ENCODE data around the gene AFM.

Gene AFM

DNA sequence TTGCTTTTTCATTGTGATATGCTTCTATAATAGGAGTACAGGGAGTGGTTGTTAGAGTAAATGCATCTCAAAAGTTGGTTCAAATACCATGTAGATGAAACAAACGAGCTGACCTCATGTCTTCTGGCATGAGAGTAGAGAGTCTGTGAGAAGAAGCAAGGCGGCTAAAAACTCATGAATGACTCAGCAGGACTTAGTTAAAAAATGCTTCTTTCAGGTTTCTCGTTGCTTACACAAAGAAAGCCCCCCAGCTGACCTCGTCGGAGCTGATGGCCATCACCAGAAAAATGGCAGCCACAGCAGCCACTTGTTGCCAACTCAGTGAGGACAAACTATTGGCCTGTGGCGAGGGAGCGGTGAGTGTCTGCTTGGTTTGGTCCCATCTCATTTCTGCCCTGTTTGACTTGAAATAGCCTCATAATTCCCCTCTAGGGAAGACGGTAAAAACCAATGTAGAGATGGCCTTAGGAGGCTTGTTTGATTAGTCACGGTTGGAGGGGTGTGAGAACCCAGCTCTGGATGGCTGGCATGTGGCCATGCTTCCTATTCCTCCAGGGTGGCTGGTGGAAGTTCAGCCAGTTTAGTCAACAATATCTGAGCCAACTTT, 31.0 kb upstream of the AFM start:
- DNase-seq: no peak

DNA sequence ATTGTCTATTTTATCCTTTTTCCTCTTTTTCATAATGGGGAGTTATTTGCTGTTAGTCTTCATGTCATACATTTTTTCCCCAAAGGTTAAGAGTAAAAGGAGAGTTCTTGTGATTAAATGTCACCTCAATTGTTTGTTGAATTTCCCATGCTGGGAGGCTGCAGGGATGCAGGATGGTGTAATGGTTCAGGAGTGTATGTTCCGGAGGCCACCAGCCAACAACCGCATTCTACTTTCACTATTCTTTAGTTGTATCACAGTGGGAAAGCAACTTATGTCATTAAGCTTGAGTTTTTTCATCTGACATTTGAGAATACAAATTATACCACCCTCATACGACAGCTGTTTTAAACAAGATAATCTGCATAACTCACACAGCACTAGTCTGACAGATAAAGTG, 30.1 kb upstream of the AFM start:
- DNase-seq: no peak

DNA sequence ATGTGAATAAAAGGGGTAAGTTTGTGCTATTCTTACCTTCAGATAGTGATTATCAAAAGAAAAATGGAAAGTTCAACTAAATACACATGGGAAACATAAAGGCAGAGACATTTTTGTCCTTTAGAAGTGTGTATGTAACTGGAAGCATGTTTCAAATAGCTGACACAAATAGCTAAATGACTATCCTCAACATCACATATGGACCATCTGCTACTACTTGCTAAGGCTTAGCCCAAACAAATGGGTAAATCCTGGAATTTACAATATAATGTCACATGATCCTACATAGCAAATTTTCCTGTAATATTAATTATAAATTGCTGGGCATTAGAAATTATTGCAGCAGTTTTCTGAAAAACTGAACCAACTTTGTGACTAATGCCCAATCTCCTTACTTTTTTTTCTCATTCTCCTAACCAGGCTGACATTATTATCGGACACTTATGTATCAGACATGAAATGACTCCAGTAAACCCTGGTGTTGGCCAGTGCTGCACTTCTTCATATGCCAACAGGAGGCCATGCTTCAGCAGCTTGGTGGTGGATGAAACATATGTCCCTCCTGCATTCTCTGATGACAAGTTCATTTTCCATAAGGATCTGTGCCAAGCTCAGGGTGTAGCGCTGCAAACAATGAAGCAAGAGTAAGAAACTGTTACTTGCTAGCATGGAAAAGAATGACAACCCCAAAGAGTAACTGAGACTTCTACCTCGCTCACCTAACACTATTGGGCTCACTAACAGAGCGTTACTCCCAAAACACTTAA, 29.4 kb upstream of the AFM start:
- DNase-seq: no peak

- no peak for DNase-seq
Measured at GRCh38 chr4:73452953-73453700, 28.4 kb upstream of the AFM start.

GRCh38 chr4:73453701-73454005, 27.9 kb upstream of the AFM start:
- DNase-seq: no peak

DNA sequence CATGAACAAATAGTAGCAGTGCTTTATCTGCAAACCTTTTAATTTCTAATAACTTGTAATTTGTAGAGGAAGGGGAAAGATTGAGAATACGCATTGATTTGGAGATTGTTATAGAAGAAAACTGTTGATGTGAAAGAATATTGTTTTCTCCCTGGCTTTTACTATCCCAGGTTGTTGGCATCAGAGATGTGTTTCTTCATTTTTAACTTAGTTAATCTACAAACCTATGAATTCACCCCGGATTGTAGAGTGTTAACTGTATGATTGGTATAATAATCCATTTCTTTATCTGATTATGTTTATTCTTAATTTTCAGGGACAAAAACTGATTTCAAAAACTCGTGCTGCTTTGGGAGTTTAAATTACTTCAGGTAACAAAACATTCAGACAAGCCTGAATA, 26.6 kb upstream of the AFM start:
- no peak for DNase-seq

GRCh38 chr4:73456177-73457022, 25.1 kb upstream of the AFM start:
- DNase-seq: no peak

DNA sequence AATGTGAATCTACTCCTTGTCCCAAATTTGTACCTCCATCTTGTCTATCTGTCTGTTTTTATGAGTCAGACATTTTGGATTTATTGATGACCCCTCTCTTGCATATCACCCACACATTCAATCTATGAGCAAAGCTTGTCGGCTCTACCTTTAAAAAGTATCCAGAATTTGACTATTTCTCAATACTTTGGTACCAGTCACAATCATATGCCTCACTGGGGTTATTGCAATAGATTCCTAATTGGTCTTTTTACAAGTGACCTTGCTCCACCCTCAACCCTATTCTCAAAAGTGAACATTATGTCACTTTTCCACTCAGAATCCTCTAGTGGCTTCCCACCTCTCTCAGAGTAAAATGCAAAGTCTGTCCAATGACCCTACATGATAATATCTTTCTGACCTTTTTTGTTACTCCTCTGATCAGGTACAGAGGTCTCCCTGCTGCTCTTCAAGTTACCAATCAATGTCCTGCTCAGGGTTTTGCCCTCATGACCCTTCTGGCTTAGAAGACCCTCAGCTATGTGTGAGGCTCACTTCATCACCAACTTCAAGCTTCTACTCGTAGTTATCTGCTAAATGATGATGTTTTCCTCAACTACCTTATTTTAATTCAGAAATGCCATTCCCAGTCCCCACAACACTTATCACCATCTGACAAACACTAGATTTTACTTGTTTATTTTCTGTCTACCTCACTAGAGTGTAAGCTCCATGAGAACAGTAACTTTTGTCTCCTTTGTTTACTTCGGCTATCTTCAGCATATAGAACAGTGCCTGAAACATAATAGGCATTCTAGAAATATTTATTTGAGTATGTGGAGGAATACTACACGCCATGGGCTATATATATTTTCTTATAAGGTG, 23.1 kb upstream of the AFM start:
- DNase-seq: no peak

GRCh38 chr4:73459048-73459421, 22.5 kb upstream of the AFM start:
- DNase-seq: no peak

- DNase-seq: no peak
Measured at GRCh38 chr4:73460913-73461522, 20.5 kb upstream of the AFM start.

DNA sequence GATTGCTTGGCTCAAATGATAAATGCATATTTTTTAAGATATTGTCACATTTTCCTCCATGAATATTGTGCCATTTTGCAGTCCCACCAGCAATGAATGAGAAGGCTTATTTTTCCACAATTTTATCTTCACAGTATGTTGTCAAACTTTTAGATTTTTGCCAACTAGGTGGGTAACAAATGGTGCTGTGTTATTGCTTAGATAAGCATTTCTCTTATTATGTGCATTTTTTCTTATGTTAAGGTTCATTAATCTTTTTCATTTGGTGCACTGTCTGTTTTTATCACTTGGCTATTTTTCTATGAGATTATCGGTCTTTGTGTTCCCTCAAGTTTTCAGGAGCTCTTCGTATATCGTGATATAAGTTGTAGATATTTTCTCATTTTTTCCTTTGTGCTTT, 13.4 kb upstream of the AFM start:
- DNase-seq: no peak

- no peak for DNase-seq
Measured at GRCh38 chr4:73470728-73471127, 10.8 kb upstream of the AFM start.

DNA sequence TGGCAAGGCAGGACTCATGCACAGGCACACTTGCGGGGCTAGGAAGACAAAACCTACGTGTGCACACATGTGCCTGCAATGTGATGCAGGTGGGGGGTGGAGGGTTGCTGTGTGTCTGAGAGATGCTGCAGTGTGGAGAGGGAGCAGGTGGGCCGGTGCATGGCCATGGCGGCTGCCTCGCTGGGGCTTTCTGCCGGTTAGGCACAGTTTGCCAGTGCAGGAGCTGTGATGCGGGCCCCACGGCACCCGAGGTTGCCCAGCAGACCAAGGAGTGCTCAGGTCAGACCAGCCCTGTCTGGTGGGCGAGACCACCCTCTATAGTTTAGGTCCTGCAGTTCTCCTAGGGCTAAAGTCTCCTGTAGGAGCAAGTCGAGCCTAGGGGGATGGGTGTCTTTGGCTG, 4.4 kb upstream of the AFM start:
- no peak for DNase-seq

GRCh38 chr4:73479323-73479722, 2.2 kb upstream of the AFM start:
- no peak for DNase-seq

DNA sequence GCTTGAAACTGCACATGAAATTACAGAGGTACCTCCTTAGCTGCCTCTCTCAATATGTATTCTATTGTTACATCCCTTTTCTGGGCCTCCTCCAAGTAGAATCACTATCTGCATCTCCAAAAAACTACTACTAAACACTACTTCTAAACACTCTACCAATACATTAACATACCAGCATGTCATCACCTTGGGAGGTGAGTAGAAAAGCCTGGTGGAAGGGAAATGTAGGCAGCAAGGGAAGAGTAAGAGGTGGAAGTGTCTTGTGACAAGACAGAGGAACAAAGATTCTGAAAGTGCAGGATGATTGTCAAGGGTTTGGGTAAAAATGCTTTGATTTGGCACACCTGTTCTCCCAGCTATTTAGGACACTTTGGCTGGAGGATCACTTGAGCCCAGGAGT, 3.5 kb downstream of the AFM start:
- no peak for DNase-seq

DNA sequence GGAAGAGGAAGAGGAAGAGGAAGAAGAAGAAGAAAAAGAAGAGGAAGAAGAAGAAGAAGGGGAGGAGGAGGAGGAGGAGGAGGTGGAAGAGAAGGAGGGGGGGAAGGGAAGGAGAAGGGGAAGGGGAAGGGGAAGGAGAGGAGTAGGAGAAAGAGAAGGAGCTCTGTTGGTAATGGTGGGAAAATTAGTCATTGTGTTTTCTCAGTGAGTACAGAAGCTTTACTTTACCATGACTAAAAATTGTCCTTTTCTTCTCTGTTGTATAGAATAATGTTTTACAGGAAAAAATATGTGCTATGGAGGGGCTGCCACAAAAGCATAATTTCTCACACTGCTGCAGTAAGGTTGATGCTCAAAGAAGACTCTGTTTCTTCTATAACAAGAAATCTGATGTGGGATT, 4.1 kb downstream of the AFM start:
- no peak for DNase-seq

- no peak for DNase-seq
Measured at GRCh38 chr4:73486497-73486896, 5.0 kb downstream of the AFM start.

GRCh38 chr4:73487233-73487632, 5.7 kb downstream of the AFM start:
- no peak for DNase-seq

GRCh38 chr4:73499996-73500765, 18.6 kb downstream of the AFM start:
- DNase-seq: no peak

DNA sequence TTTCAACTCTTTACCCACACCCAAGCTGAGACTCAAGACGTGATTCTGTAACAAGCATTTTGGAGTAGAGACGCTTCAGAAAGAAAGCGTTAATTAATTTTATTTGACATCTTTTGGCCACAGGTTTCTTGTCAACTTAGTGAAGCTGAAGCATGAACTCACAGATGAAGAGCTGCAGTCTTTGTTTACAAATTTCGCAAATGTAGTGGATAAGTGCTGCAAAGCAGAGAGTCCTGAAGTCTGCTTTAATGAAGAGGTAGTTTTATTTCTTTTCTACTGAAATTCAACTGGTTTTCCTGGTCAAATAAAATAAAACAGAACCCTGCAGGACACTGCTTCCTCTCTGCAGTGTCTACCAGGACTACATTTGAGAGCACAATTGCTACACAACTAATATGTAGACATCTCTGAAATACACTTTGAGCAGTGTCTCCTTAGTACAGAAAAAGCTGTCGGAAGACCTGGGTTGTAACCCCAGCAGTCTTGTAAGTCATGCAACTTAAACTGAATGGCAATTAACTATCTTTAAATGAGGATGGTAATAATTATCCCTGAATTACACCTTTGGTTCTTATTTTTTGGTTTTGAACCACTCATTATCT, 20.2 kb downstream of the AFM start:
- no peak for DNase-seq

- no peak for DNase-seq
Measured at GRCh38 chr4:73505567-73505966, 24.0 kb downstream of the AFM start.
